ENCODE data around the gene GALNS.

DNA sequence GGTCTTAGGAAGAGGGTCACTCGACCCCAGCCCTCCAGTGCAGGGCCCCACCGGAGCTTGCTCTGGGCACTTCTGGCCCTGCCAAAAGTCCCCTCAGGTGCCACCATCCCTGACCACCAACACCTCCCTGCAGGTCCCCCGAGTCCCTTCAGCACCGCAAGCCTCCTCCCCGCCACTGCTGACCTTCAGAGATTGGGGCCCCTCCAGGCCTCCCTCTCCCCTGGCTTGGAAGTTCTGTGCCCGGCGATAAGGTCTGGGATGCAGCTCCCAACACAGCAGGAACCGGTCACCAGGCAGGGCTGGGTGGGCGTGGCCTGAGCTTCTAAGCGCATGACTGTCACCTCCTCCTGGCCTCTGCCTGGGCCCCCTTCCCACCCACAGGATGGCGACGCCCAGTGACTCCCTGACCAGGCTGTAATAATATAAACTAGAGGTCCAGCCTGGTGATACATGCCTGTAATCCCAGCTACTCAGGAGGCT lies 82.9 kb downstream of the GALNS start:
- TF ChIP-seq POLR2A (IDR thresholded peaks at IDR 0.05; ENCODE audit: low read length) (no peak), GATA1 (IDR thresholded peaks at IDR 0.05; ENCODE audit: low read depth, low read length) (no peak)
